ENCODE measurements around the gene TBC1D4. TPM values are rescaled to one million over a fixed set of nuclear protein-coding genes. Genes with fewer than 3 reads are reported as not detected.

TBC1D4 gene
- total RNA-seq, 1 donor from 2014 or later: 4.8 TPM

DNA sequence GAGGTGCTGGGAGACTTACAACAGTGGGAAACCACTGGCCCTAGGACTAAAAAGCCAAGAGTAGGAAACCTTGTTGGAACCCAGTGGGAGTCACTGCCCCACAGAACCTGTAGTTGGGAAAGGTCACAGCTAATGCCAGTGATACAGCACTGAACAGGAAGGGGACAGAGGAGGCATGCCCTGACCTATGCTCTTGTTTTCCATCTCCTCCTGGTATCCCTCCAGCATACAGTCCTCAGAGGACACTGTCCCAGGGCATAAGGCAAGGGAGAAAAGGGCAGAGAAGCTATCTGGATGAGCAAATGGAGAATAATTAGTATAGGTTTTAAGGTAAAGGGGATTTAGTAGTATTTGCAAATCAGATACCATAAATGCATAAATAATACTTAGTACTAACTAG, 11.2 kb upstream of the TBC1D4 start:
- DNase-seq: no peak
- TF ChIP-seq, protein P1, sequence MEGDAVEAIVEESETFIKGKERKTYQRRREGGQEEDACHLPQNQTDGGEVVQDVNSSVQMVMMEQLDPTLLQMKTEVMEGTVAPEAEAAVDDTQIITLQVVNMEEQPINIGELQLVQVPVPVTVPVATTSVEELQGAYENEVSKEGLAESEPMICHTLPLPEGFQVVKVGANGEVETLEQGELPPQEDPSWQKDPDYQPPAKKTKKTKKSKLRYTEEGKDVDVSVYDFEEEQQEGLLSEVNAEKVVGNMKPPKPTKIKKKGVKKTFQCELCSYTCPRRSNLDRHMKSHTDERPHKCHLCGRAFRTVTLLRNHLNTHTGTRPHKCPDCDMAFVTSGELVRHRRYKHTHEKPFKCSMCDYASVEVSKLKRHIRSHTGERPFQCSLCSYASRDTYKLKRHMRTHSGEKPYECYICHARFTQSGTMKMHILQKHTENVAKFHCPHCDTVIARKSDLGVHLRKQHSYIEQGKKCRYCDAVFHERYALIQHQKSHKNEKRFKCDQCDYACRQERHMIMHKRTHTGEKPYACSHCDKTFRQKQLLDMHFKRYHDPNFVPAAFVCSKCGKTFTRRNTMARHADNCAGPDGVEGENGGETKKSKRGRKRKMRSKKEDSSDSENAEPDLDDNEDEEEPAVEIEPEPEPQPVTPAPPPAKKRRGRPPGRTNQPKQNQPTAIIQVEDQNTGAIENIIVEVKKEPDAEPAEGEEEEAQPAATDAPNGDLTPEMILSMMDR (IDR thresholded peaks at IDR 0.05; ENCODE audit: partially characterized antibody, unreplicated experiment): no peak
- Mint-ChIP-seq H3K4me1 (ENCODE audit: low read depth, unreplicated experiment) (no peaks in the 10 kb centered on the region), H3K27ac (ENCODE audit: unreplicated experiment) (no peak overlapping the region), H3K27me3 (ENCODE audit: unreplicated experiment) (no peaks in the 10 kb centered on the region), H3K36me3 (ENCODE audit: unreplicated experiment) (no peaks in the 10 kb centered on the region), H3K9me3 (ENCODE audit: unreplicated experiment) (no peaks in the 10 kb centered on the region), H3K4me3 (ENCODE audit: unreplicated experiment) (no peak overlapping the region)

DNA sequence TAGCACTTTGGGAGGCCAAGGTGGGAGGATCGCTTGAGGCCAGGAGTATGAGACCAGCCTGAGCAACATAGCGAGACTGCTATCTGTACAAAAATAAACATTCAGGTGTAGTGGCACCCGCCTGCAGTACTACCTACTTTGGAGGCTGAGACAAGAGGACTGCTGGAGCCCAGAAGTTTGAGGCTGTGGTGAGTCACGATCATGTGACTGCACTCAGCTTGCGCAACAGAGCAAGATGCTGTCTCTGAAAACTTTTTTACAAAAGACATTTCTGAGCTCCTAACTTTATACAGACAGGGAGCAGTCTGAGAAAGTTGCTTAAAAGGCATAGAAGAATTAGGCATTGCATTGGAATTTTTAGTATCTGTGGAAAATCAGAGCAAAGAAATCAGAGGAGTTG, 10.4 kb upstream of the TBC1D4 start:
- Mint-ChIP-seq H3K4me1 (ENCODE audit: low read depth, unreplicated experiment) (no peaks in the 10 kb centered on the region), H3K27ac (ENCODE audit: unreplicated experiment) (no peak overlapping the region), H3K36me3 (ENCODE audit: unreplicated experiment) (no peaks in the 10 kb centered on the region), H3K4me3 (ENCODE audit: unreplicated experiment) (no peak overlapping the region), H3K27me3 (ENCODE audit: unreplicated experiment) (no peaks in the 10 kb centered on the region), H3K9me3 (ENCODE audit: unreplicated experiment) (no peaks in the 10 kb centered on the region)
- TF ChIP-seq, protein P1 (IDR thresholded peaks at IDR 0.05; ENCODE audit: partially characterized antibody, unreplicated experiment): no peak
- no peak for DNase-seq

DNA sequence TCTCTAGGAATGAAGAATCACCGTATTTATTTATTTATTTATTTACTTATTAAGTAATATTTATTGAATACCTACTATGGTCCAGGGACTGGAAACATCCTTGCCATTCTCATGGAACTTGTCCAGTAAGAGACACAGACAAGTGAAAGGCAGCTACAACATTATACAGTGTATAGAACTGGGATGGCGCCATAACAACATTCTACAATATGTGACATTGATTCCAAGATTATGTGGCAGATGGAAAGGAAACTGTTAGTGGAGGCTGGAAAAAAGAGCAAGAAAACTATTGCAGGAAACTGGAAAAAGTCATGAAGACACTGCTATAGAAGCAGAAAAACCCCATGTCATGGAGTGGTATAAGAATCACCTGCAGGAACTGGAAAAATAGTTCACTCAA, 9.4 kb upstream of the TBC1D4 start:
- Mint-ChIP-seq H3K4me3 (ENCODE audit: unreplicated experiment) (no peak overlapping the region), H3K27ac (ENCODE audit: unreplicated experiment) (no peak overlapping the region), H3K36me3 (ENCODE audit: unreplicated experiment) (no peaks in the 10 kb centered on the region), H3K4me1 (ENCODE audit: low read depth, unreplicated experiment) (no peaks in the 10 kb centered on the region), H3K9me3 (ENCODE audit: unreplicated experiment) (no peaks in the 10 kb centered on the region), H3K27me3 (ENCODE audit: unreplicated experiment) (no peaks in the 10 kb centered on the region)
- TF ChIP-seq, protein P1 (IDR thresholded peaks at IDR 0.05; ENCODE audit: partially characterized antibody, unreplicated experiment): no peak
- no peak for DNase-seq

DNA sequence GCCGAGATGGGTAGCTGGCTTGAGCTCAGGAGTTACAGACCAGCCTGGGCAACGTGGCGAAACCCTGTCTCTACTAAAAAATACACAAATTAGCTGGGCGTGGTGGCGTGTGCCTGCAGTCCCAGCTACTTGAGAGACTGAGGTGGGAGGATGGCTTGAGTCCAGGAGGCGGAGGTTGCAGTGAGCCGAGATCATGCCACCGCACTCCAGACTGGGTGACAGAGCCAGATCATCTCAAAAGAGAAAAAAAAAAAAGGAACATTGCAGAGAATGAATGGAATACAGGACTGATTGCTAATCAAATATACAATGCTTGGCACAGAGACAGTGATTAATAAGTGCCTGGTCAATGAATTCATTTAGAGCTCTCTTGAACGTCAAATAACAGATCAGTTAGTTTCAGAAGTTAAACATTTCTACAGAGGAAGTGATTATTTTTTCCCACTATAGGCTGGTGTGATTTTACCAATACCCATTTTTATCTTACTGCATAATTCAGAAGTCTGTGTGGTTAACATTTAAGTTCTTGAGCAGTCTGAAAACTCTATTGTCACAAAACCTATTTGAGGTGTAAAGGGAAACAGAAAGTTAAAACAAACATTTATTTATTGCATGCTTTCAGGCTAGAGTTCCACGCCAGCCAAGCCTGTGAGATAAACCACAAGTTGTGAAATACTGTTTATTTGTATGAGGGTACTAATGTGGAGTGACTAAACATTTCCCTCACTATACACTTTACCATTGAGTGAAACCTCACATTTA, 7.7 kb upstream of the TBC1D4 start:
- H3K4me1 Mint-ChIP-seq (ENCODE audit: low read depth, unreplicated experiment): no peaks in the 10 kb centered on the region
- H3K9me3 Mint-ChIP-seq (ENCODE audit: unreplicated experiment): no peaks in the 10 kb centered on the region
- H3K4me3 Mint-ChIP-seq (ENCODE audit: unreplicated experiment): no peak overlapping the region
- TF ChIP-seq, protein P1 (IDR thresholded peaks at IDR 0.05; ENCODE audit: partially characterized antibody, unreplicated experiment): no peak
- no peaks in the 10 kb centered on the region for H3K27me3 Mint-ChIP-seq (ENCODE audit: unreplicated experiment)
- H3K36me3 Mint-ChIP-seq (ENCODE audit: unreplicated experiment): no peaks in the 10 kb centered on the region
- H3K27ac Mint-ChIP-seq (ENCODE audit: unreplicated experiment): no peak overlapping the region
- no peak for DNase-seq

Measured in glutamatergic neuron (in vitro differentiated cells).